A549 treated with Mapracorat at 1 μM for 4 hours (cell line): ENCODE data around the gene UBE2C. TPM values are rescaled to one million over a fixed set of nuclear protein-coding genes. Genes with fewer than 3 reads are reported as not detected.

Experiments
- total RNA-seq: library from RNA; stranded (reverse); fragments of 200-300 nt; extraction: Qiagen RNA extraction; gene quantifications from 5 replicates; pipeline ENCODE4 v1.2.3, GENCODE V29; 2022

Gene UBE2C
- 215 to 248 TPM (median 240 TPM) in 5 replicates for total RNA-seq

DNA sequence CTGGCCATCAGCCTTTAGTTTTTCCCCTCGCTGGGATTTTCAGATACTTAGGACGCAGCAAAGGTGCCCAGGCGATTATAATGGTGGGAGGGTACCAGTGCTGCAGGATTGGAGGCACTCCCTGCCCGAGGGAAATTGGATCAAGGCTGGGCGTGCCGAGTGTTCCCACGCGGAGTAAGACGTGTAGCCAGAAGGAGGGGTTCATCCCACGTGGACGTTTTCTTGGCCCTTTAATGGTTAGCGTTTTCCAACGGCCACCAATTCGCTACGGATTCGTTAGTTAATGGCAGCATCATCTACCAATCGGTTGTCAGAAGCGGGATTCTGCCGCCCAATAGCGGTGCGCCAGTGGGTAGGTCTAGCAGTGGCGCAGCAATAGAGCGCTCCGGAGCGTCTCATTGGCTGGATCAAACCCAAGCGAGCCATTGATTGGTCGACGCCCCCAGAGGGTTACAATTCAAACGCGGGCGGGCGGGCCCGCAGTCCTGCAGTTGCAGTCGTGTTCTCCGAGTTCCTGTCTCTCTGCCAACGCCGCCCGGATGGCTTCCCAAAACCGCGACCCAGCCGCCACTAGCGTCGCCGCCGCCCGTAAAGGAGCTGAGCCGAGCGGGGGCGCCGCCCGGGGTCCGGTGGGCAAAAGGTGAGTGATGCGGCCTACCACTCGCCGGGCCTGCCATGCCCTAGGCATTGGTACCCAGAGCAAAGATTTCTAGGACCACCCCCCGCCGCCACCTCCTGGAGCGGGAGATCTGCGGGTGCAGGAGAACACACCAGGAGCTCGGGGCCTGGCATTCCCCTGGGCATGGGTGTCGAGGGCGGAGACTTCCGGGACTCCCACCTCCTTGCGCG lies at the start of gene UBE2C:
TSS of gene UBE2C (plus strand) at position 488 of the 849 bp plus-strand sequence. CDS start at position 540, 52 bp downstream.

DNA sequence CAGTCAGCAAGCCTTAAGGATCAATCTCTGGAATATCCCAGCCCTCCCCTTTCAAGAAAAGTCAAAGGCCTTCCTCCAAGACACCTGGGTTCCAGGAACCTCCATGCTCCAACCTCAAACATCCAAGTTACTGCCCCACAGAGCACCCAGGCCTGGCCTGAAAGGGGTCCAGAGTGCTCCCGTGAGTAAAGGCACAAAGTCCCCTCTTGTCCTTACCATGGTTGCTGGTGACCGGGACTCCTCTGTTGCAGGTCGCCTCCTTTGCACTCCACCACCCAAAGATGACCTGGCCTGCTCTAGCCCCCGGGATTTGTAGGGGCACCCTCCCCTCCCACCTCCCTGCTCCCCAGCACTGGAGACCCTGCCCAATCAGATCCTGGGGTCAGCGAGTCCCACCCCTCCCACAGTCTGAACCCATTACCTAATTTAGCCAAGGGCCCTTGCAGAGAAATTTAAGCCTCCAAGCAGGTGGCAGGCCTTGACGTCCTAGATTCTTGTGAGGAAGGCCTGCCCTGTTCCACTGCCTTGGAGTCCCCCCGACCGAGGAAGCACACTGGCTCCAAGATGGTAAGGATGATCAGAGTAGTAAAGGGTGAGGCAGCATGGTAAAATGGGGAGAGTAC lies 14.7 kb downstream of the UBE2C start, which contains the start of gene TNNC2:
TSS of gene TNNC2 (minus strand) at position 283 of the 623 bp plus-strand sequence. CDS start at position 219, 64 bp downstream.

DNA sequence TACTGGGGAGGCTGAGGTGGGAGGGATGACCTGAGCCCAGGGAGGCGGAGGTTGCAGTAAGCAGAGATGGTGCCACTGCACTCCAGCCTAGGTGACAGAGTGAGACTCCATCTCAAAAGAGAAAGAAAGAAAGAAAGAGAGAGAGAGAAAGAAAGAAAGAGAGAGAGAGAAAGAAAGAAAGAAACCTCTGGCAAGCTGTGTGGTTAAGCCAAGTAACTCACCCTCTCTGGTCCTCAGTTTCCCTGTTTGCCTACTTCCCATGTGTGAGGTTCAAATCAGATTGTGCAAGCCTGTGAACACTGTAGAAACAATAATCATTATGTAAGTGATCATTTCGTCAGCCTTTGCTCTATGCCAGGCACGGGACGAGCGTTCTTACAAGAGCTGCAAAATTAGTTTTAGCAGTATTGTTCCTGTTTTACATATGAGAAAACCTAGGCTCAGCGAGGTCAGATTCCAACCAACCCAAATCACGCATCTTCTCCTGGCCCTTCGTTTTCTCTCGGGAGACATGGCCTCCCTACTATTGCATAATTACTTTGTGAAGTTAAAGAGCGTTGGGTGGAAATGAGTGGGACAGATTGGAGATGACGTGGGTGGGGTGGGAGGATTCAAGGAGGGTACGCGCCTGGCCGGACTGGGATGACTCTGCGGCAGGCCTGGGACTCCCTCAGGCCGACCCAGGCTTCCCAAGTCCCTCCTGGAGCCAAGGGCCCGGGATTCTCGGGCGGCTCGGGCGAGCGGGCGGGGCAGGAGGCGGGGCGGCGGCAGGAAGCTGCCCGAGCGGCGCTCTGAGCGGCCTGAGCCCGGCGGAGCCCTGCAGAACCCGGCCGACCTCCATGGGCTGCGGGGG lies 20.8 kb downstream of the UBE2C start, which contains the start of gene SNX21:
TSS of gene SNX21 (plus strand) at position 770 of the 853 bp plus-strand sequence. CDS start 121 bp downstream, outside the sequence.

DNA sequence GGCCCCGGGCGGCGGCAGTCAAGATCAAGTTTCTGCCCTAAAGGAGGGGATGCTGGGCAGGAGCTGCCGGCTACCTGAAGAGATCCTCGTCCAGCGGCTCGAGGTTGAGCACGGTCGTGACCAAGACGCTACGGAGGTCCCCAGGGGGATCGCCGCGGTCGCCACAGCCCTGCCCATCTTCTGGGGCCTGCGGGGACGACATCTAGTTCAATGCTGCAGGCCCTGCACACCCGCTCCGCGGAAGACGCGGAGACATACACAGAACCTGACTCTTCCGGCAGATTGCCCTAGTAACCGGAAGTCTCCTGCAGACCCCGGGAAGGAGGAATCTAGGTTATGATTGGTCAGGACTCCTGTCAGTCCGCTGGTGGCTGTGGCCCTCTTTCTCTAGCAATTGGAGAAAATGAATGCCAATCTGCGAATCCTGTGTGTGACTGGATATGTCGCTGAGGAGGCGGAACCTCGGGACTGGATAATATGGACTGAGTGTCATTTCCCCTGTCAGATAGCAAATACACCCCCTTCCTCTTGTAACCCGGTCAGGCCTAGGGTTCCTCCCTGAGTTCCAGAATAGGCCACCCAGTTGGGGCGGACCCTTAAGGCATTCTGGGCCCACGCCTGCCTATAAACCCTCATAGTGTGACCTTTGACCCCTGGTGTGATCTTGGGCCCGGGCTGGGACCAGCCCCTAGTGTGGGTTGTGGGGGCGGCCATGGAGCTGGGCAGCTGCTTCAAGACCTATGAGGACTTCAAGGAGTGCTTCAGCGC lies 44.9 kb downstream of the UBE2C start, which contains the start of the genes ACOT8 and ZSWIM3:
TSS of gene ACOT8 (minus strand) at position 279 of the 768 bp plus-strand sequence. CDS start at position 202, 77 bp downstream.
TSS of gene ZSWIM3 (plus strand) at position 501 of the 768 bp plus-strand sequence. CDS start at position 713, 212 bp downstream.

Other genes with a start within 250 kb of the UBE2C start
- not detected in 5 replicates for gene WFDC8, start 233.4 kb upstream of the UBE2C start, total RNA-seq
- gene WFDC10A, start 182.9 kb upstream of the UBE2C start, total RNA-seq = not detected in 5 replicates
- not detected in 5 replicates for gene WFDC9, start 181.4 kb upstream of the UBE2C start, total RNA-seq
- not detected in 5 replicates for gene WFDC11, start 142.4 kb upstream of the UBE2C start, total RNA-seq
- gene WFDC13, start 110.6 kb upstream of the UBE2C start, total RNA-seq = not detected in 5 replicates
- not detected in 5 replicates for gene WFDC10B, start 107.6 kb upstream of the UBE2C start, total RNA-seq
- not detected in 5 replicates for gene SPINT4, start 90.3 kb upstream of the UBE2C start, total RNA-seq
- gene WFDC3, start 20.8 kb upstream of the UBE2C start, total RNA-seq = 0.44 TPM in 1 of 5 replicates, not detected in the others
- gene DNTTIP1, start 20.7 kb upstream of the UBE2C start, total RNA-seq = 32.1 to 37.5 TPM (median 35.7 TPM) in 5 replicates
- 0.28 TPM in 1 of 5 replicates, not detected in the others for gene TNNC2, start 14.7 kb downstream of the UBE2C start, total RNA-seq
- 7.8 to 11.6 TPM (median 10.7 TPM) in 5 replicates for gene SNX21, start 21.2 kb downstream of the UBE2C start, total RNA-seq
- gene ACOT8, start 44.7 kb downstream of the UBE2C start, total RNA-seq = 14.5 to 20.5 TPM (median 19.7 TPM) in 5 replicates
- gene ZSWIM3, start 45.0 kb downstream of the UBE2C start, total RNA-seq = 1.3 to 1.9 TPM (median 1.7 TPM) in 5 replicates
- 4.8 to 5.9 TPM (median 5.8 TPM) in 5 replicates for gene ZSWIM1, start 68.6 kb downstream of the UBE2C start, total RNA-seq
- 0.19 to 0.53 TPM (median 0.40 TPM) in 3 of 5 replicates, not detected in the others for gene SPATA25, start 75.0 kb downstream of the UBE2C start, total RNA-seq
- 0.61 to 1.7 TPM (median 0.94 TPM) in 5 replicates for gene NEURL2, start 78.6 kb downstream of the UBE2C start, total RNA-seq
- gene CTSA, start 78.7 kb downstream of the UBE2C start, total RNA-seq = 94.8 to 123 TPM (median 110 TPM) in 5 replicates
- gene PLTP, start 99.5 kb downstream of the UBE2C start, total RNA-seq = 1.6 to 2.0 TPM (median 1.8 TPM) in 5 replicates
- gene PCIF1, start 122.0 kb downstream of the UBE2C start, total RNA-seq = 27.8 to 35.7 TPM (median 33.3 TPM) in 5 replicates
- gene ZNF335, start 159.6 kb downstream of the UBE2C start, total RNA-seq = 6.8 to 10.2 TPM (median 9.2 TPM) in 5 replicates
- 0.19 to 0.48 TPM (median 0.40 TPM) in 5 replicates for gene MMP9, start 196.3 kb downstream of the UBE2C start, total RNA-seq
- 13.5 to 17.2 TPM (median 14.0 TPM) in 5 replicates for gene SLC12A5, start 216.6 kb downstream of the UBE2C start, total RNA-seq